ENCODE data around the gene BRCA1.
"Not testable (repeated sequence)": the region's sequence is repeated elsewhere in the genome, so short reads cannot be mapped to it uniquely, and the experiment has no call there.

The BRCA1 gene

GRCh38 chr17:43125133-43125966, at the start of gene BRCA1:
Gene BRCA1, minus strand, starts transcription at chr17:43125364. Its CDS starts 1,268 bp downstream, at chr17:43124096.
- DNase-seq (peak; percentile 94), ATAC-seq (peak; percentile 100)

DNA sequence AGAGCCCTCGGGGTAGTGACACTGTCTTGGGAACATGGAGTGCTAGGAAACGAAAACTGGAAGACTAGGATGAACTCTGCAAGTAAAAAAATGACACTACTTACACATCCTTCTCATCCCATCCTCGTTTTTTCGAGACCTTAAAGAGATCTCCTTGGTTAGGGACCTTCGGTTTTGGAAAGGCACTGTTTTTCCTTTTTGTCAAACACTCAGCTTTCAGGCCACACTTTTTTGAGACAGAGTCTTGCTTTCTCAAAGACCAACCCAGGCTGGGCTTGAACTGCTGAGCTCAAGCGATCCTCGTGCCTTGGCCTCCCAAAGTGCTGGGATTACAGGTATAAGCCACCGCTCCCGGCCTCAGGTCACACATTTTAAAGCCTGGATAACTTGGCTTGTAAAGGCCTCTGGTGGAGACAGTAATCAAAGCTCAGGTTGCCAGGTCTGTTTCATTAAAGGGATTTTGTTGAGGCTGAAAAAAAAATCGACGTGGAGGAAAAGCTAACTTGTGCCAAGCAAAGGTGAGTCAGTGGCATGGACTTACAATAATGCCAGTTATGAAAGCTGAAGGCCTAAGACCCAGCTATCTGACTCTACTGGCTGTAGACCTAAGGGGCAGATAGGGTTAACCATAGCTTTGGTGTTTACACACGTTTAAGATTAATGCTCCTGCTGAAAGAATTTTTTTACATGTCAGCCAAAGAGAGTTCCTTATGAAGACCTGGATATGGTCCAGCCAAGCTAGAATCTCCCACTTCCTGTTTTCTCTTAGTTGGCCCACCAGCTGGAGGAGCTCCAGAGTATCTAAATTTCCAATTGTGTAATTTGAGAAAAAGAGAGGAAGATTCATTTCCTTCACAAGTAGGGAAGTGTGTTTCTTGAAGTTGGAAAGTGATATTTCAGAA, 46.7 kb upstream of the BRCA1 start:
- DNase-seq (peak; percentile 19), ATAC-seq (no peak)

- ATAC-seq (peak; percentile 88), DNase-seq (peak; percentile 91)
Measured at GRCh38 chr17:43170766-43171585, 45.8 kb upstream of the BRCA1 start, which contains the start of gene NBR1. Gene NBR1, plus strand, starts transcription at chr17:43171214. Its CDS starts 4,586 bp downstream, at chr17:43175800.

DNA sequence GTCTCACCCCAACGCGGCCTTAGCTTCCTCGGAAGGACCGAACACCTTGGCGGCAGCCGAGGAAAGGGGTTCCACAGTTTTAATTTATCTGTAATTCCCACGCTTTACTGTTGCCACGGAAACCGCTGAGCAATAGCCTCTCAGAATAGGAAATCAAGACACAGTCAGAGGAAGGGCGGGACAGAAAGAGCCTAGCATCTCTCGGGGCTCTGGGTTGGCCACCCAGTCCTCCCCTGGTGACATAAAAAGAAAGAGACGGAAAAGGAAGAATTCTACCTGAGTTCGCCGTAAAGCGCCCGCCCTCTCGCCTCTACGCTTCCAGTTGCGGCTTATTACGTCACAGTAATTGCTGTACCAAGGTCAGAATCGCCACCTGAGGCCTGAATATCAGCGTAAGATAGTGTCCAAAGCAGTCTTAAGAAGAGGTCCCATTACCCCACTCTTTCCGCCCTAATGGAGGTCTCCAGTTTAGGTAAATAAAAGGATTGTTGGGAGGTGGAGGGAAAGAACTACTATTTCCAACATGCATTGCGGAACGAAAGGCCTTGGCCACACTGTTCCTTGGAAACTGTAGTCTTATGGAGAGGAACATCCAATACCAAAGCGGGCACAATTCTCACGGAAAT, 45.1 kb upstream of the BRCA1 start:
- peak; percentile 83 for ATAC-seq
- DNase-seq: peak; percentile 83

DNA sequence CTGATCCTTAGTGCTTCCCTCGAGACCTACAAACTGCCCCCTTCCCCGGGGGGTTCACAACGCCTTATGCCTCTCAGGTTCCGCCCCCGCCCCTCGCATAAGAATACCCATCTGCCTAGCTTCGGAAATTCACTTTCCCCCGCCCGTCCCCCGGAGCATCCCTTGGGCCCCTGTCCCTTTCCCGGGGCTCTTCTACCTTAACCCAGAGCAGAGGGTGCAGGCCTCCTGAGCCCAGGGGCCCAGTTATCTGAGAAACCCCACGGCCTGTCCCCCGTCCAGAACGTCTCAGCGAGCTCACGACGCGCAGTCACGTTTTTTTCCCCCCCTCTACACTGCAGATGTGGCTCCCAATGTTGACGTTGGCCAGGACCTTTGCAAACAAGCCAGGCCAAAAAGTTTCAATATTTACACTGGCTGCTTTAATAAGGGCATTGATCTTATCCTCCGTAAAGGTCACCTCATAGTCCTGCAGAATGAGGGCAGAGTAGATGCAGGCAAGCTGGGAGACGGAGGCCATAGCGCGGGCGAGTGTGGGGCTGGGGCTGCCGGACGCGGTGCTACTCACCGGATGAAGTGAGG, 44.5 kb upstream of the BRCA1 start:
- DNase-seq (peak; percentile 41), ATAC-seq (peak; percentile 17)

DNA sequence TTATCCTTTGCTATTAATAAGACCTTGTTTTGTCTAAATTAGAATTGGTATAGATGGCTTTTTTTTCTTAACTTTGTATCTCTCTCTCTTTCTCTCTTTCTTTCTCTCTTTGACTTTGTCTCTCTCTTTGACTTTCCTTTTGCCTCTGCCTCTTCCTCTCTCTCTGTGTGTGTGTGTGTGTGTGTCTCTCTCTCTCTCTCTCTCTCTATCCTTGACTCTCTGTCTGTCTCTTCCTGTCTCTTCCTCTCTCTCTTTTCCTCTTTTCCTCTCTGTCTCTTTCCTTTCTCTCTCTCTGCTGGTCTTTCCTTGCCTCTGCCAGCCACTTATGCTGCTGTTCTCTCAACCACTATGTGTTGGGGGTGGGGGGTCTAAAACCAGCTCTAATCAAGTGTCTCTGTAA, 40.8 kb upstream of the BRCA1 start:
- not testable (repeated sequence) for ATAC-seq, DNase-seq

- ATAC-seq, DNase-seq: not testable (repeated sequence)
Measured at GRCh38 chr17:43159957-43160356, 34.8 kb upstream of the BRCA1 start.

GRCh38 chr17:43159232-43159631, 34.1 kb upstream of the BRCA1 start:
- ATAC-seq: not testable (repeated sequence)

GRCh38 chr17:43155666-43156065, 30.5 kb upstream of the BRCA1 start:
- ATAC-seq: no peak
- no peak for DNase-seq

More at GRCh38 chr17:43159232-43159631, 34.1 kb upstream of the BRCA1 start:
- not testable (repeated sequence) for DNase-seq

DNA sequence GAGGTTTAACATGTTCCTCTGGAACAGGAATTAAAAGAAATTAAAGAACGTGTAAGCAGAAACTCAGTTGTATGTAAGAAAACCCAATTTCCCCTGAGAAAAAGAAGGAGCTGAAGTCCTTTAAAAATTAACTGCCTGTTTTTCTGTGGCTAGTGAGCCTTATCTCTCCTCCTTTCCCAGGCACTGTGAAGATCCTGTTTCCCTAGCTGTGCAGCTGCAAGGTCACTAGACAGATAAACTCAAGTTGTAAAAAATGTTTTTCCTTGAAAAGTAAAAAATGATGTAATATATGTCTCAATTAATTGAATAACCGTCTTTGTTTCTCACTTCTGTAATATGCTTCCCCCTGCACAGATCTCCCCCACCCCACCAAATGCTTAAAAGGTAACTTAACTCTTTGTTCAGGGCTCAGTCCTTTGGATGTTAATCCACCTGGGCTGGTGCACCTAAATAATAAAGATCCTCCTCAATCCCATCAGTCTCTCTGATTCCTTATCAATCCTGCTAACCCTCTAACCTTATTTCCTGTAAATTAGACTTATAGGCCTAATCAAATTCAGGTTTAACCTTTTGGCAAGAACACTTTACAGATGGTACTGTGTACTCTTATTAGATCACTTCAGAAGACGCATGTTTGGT, 28.2 kb upstream of the BRCA1 start:
- not testable (repeated sequence) for ATAC-seq, DNase-seq

GRCh38 chr17:43151880-43152456, 26.8 kb upstream of the BRCA1 start:
- DNase-seq: no peak
- no peak for ATAC-seq

DNA sequence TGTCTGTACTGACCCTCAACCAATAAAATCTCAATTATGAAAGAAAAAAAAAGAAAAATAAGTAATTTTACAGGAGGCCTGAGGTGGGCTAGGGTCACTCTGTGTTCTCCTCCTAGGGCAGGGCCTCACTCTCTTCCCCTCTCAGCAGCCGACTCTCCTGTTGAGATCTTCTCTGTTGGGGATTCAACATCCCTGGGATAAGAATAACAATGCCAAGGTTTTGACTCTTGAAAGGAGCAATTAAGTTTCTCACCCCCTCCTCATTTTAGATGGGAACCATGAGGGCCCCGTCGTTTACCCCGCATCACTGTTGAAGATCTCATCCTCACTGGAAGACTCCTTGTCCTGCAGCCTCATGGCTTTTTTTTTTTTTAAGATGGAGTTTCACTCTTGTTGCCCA, 21.5 kb upstream of the BRCA1 start:
- no peak for DNase-seq
- ATAC-seq: no peak

- ATAC-seq (no peak), DNase-seq (no peak)
Measured at GRCh38 chr17:43143201-43143600, 18.0 kb upstream of the BRCA1 start.

- DNase-seq (no peak), ATAC-seq (no peak)
Measured at GRCh38 chr17:43142153-43142552, 17.0 kb upstream of the BRCA1 start.

DNA sequence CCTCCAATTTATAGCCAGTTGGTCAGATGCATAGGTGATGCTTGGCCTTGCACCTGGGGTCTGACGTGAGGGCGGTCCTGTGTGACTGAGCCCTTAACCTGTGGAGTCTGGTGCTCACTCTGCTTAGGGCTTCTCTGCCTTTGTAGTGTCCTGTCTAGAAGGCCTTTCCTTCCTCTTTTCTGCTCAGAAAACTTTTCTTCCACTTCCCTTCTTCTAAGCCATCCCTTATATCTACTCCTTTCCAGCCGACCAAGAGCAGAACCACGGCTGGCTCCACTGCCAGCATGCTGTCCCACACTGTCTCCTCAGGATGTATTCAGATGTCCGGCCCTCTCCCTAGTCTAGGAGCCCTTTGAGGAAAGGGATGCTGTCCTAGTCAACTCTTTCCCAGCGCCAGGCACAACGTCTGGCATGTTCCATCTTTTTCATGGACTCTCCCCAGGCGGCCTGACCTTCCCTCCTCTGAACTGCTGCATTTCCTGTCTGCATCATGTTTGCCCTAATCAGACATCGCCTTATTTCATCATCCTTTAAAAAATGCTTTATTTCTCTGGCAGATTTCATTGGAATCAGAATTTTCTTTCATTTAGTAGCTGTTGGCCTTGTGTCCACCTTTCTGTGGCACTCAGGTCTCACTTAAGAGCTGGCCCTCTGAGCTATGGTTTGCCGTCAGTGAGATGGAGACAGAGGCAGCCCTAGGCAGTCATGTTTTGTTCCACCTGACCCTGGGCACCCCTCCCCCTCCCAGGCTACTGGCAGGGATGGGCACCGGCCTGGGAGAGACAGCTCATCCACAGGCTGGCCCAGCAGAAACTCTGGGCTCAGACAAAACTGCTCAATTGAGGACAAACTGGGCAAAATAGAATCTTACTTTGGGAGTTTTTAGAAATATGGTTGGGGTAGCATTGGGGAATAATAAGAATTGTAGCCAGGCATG, 15.5 kb upstream of the BRCA1 start:
- DNase-seq (no peak), ATAC-seq (no peak)

- not testable (repeated sequence) for DNase-seq, ATAC-seq
Measured at GRCh38 chr17:43138531-43138930, 13.4 kb upstream of the BRCA1 start.

- DNase-seq: not testable (repeated sequence)
Measured at GRCh38 chr17:43136574-43136973, 11.4 kb upstream of the BRCA1 start.

GRCh38 chr17:43135454-43135819, 10.3 kb upstream of the BRCA1 start:
- DNase-seq (no peak), ATAC-seq (no peak)

More at GRCh38 chr17:43136574-43136973, 11.4 kb upstream of the BRCA1 start:
- ATAC-seq: not testable (repeated sequence)
